GM12878 (cell line): ENCODE measurements around the gene BARX2. TPM values are rescaled to one million over a fixed set of nuclear protein-coding genes. Genes with fewer than 3 reads are reported as not detected.

Source experiments
- ATAC-seq: fragments of 200-7000 bp; cut with Tn5 transposase; 3 replicates; pipeline ENCODE4 v1.9.1; 2020; ENCODE audit warnings: mild to moderate bottlenecking, moderate library complexity
- BruUV-seq: library from RNA; stranded (reverse); fragments of 400-500 nt; replicated peaks from 2 replicates; lab custom pipeline; 2021; lab: Mats Ljungman, UMichigan
- CTCF ChIA-PET: fragments of 300-600 bp; sonication (Branson Sonifier 250); formaldehyde crosslinking; extraction: SDS; loops from one replicate; lab custom pipeline; 2021; ENCODE audit warnings: inconsistent platforms; lab: Yijun Ruan, JAX
- POLR2A ChIA-PET: fragments of 350-600 bp; formaldehyde crosslinking; extraction: SDS; loops from one replicate; lab custom pipeline; 2021; ENCODE audit warnings: inconsistent platforms; lab: Charles Lee
- RAD21 ChIA-PET: fragments of 300-600 bp; sonication (Branson Sonifier 250); formaldehyde crosslinking; loops from one replicate; lab custom pipeline; 2023; ENCODE audit warnings: antibody characterized with exemption; ENCODE audit not compliant: unreplicated experiment; lab: Charles Lee
- SMC1A ChIA-PET: fragments of 300-600 bp; sonication (Branson Sonifier 250); formaldehyde crosslinking; loops from one replicate; lab custom pipeline; 2023; ENCODE audit not compliant: unreplicated experiment, uncharacterized antibody; lab: Charles Lee
- DNase-seq: peaks from one replicate; pipeline ENCODE4 v3.0.0-alpha.2; 2011; ENCODE audit warnings: low read depth, low spot score
- FAIRE-seq: peaks from 3 replicates; lab custom pipeline; 2011; peaks lifted over from hg19 to GRCh38; lab: Jason Lieb, UNC
- H2AFZ ChIP-seq: 2 replicates; pipeline ENCODE4 v1.6.0; 2011; ENCODE audit warnings: low read depth, low read length, control low read depth; ENCODE audit not compliant: control insufficient read depth
- H3K27ac ChIP-seq: 2 replicates; pipeline ENCODE4 v1.5.1; 2011; ENCODE audit warnings: control low read depth; ENCODE audit not compliant: control insufficient read depth, insufficient read depth
- H3K27me3 ChIP-seq, 2 experiments: replicated peaks in 1 of 2; 2 replicates each; pipeline versions ENCODE4 v1.6.0 to v1.6.1; 2011; ENCODE audit warnings: low read length in 1 of 2; ENCODE audit not compliant: control insufficient read depth in 2 of 2, insufficient read depth in 2 of 2
- H3K36me3 ChIP-seq, 2 experiments: 2 replicates each; pipeline ENCODE4 v1.5.1; 2011; ENCODE audit warnings: low read length in 1 of 2; ENCODE audit not compliant: control insufficient read depth in 2 of 2, insufficient read depth in 2 of 2
- H3K4me1 ChIP-seq: 2 replicates; pipeline ENCODE4 v1.6.1; 2011; ENCODE audit warnings: mild to moderate bottlenecking, low read length, moderate library complexity, mixed read lengths; ENCODE audit not compliant: control insufficient read depth, insufficient read depth
- H3K4me2 ChIP-seq: 2 replicates; pipeline ENCODE4 v1.6.0; 2011; ENCODE audit warnings: control low read depth; ENCODE audit not compliant: control insufficient read depth, insufficient read depth
- H3K4me3 ChIP-seq: fragments of 200-600 bp; sonication (generic); 2 replicates; pipeline ENCODE4 v1.5.1; 2016
- H3K79me2 ChIP-seq: 2 replicates; pipeline ENCODE4 v1.6.0; 2011; ENCODE audit warnings: low read length; ENCODE audit not compliant: control insufficient read depth, insufficient read depth
- H3K9ac ChIP-seq: 2 replicates; pipeline ENCODE4 v1.8.0; 2011; ENCODE audit warnings: low read length, control low read depth, mixed read lengths; ENCODE audit not compliant: control insufficient read depth, insufficient read depth
- H3K9me3 ChIP-seq: replicated peaks from 3 replicates; pipeline ENCODE4 v1.5.1; 2011; ENCODE audit warnings: mild to moderate bottlenecking, low read length; ENCODE audit not compliant: control insufficient read depth, insufficient read depth
- H4K20me1 ChIP-seq: 2 replicates; pipeline ENCODE4 v1.6.0; 2011; ENCODE audit not compliant: control insufficient read depth, insufficient read depth
- CBX5 ChIP-seq: sonication (generic); IDR thresholded peaks from 2 replicates; pipeline ENCODE4 v1.6.1; 2016; ENCODE audit warnings: low read depth, moderate library complexity, mild to moderate bottlenecking, inconsistent platforms
- E2F4 ChIP-seq: IDR thresholded peaks from 2 replicates; pipeline ENCODE4 v1.6.1; 2012; ENCODE audit warnings: low read depth, low read length, improper control_type of control experiment
- MEF2B ChIP-seq: fragments of 450-650 bp; IDR thresholded peaks from 2 replicates; pipeline ENCODE4 v1.6.1; 2018; ENCODE audit warnings: mild to moderate bottlenecking, moderate library complexity; ENCODE audit not compliant: partially characterized antibody, poor library complexity, severe bottlenecking
- MTA2 ChIP-seq: fragments of 450-650 bp; IDR thresholded peaks from 2 replicates; pipeline ENCODE4 v1.6.1; 2016; ENCODE audit warnings: low read depth, mild to moderate bottlenecking, moderate library complexity
- REST ChIP-seq: IDR thresholded peaks from 2 replicates; pipeline ENCODE4 v1.6.1; 2012; ENCODE audit warnings: mild to moderate bottlenecking, low read depth, low read length
- RUNX3 ChIP-seq: IDR thresholded peaks from 2 replicates; pipeline ENCODE4 v1.6.1; 2012; ENCODE audit warnings: low read length, inconsistent platforms
- SMAD1 ChIP-seq: fragments of 450-650 bp; IDR thresholded peaks from 2 replicates; pipeline ENCODE4 v1.6.1; 2018; ENCODE audit warnings: mild to moderate bottlenecking, low read depth; ENCODE audit not compliant: partially characterized antibody
- TCF7 ChIP-seq: IDR thresholded peaks from 2 replicates; pipeline ENCODE4 v1.6.1; 2014; ENCODE audit warnings: antibody characterized with exemption, borderline replicate concordance
- ZBTB11 ChIP-seq: fragments of 450-650 bp; formaldehyde crosslinking; IDR thresholded peaks from 2 replicates; pipeline ENCODE4 v1.5.0; 2022; ENCODE audit warnings: mild to moderate bottlenecking, missing genetic modification characterization
- ZSCAN29 ChIP-seq: fragments of 450-650 bp; IDR thresholded peaks from 2 replicates; pipeline ENCODE4 v1.6.1; 2017; ENCODE audit warnings: mild to moderate bottlenecking, moderate library complexity
- ZZZ3 ChIP-seq: IDR thresholded peaks from 2 replicates; pipeline ENCODE4 v1.6.1; 2011; ENCODE audit warnings: low read depth; ENCODE audit not compliant: control insufficient read depth, insufficient read length
- WGBS: methylation state at CpG from one replicate; pipeline ENCODE4 v1.1.6; 2016; ENCODE audit warnings: low lambda C conversion rate; ENCODE audit not compliant: insufficient replicate concordance, insufficient coverage; ENCODE audit errors: missing lambda C conversion rate; 5-methylcytosine and 5-hydroxymethylcytosine counted together
- in situ Hi-C: fragments of 300-500 bp; cut with MboI; formaldehyde crosslinking; loops from 9 replicates; pipeline ENCODE4 v1.14.3; 2018; ENCODE audit warnings: mixed read lengths
- intact Hi-C: fragments of 100-400 bp; cut with micrococcal nuclease; formaldehyde crosslinking; loops from one replicate; pipeline ENCODE4 v1.14.2; 2022; ENCODE audit not compliant: unreplicated experiment
- polyA plus RNA-seq, 11 experiments: library from polyadenylated mRNA; depleted of rRNA in 4 of 11; unstranded in 6 of 11; stranded (reverse) in 5 of 11; fragments of >200 nt; fragmentation: Nextera tagmentation in 4 of 11; fragmentation: Illumina TruSeq in 1 of 11; extraction: Ambion mirVana in 4 of 11; extraction: Trizol in 1 of 11; gene quantifications; 1 replicate in 1 of 11; 2 replicates in 10 of 11; pipeline versions ENCODE4 v1.2.1 to v1.2.3, GENCODE V29; 2011 to 2016; ENCODE audit warnings: inconsistent platforms in 2 of 11, missing spikeins in 2 of 11, low read depth in 1 of 11
- total RNA-seq, 4 experiments: library from RNA; depleted of rRNA in 3 of 4; stranded (reverse); fragments of >200 nt in 3 of 4; fragmentation: Illumina TruSeq in 1 of 4; extraction: Trizol in 1 of 4; gene quantifications; 2 replicates each; pipeline versions ENCODE4 v1.2.1 to v1.2.3, GENCODE V29; 2013 to 2021

The BARX2 gene
- total and polyA plus RNA-seq, 10 of the 15 experiments (the other 5 are each of a cell fraction or from before 2014, with no cell fraction given): 0.07 to 0.84 TPM; not detected in 8

GRCh38 chr11:129402206-129403171 lies 26.8 kb downstream of the BARX2 start:
- ChIA-PET POLR2A (no interaction called here), SMC1A (interaction anchor here (1.6 kb wide), 1 partner anchor 15 kb away, joined by 3 read pairs; no protein-coding TSS in a partner anchor), RAD21 (no interaction called here), CTCF (no interaction called here)
- no peaks in the 10 kb centered on the region for H4K20me1 ChIP-seq
- no peak for FAIRE-seq
- WGBS: 16% methylated on average over 3 of the region's 3 CpGs
- no peaks in the 10 kb centered on the region for H3K36me3 ChIP-seq
- no peak overlapping the region for H3K4me2 ChIP-seq
- H3K9me3 ChIP-seq: no peaks in the 10 kb centered on the region
- H3K4me3 ChIP-seq: no peak overlapping the region
- in situ Hi-C loops (no loop called here), intact Hi-C loops (no loop called here)
- no peak for ATAC-seq
- H2AFZ ChIP-seq: no peak overlapping the region
- BruUV-seq: no TSS peak
- H3K9ac ChIP-seq: no peak overlapping the region
- no peaks in the 10 kb centered on the region for H3K79me2 ChIP-seq
- no peak for DNase-seq
- no peaks in the 10 kb centered on the region for H3K4me1 ChIP-seq
- H3K27me3 ChIP-seq: peaks cover 2% of the 10 kb centered on the region in 2 experiments; a peak in 2 of 4 replicates
- H3K27ac ChIP-seq: no peak overlapping the region
- no peak for TF ChIP-seq E2F4
- TF ChIP-seq CBX5: no peak
- TF ChIP-seq MTA2: no peak
- TF ChIP-seq SMAD1: no peak
- no peak for TF ChIP-seq MEF2B
- TF ChIP-seq ZBTB11 (CRISPR knock-in tag): no peak
- TF ChIP-seq TCF7: no peak
- no peak for TF ChIP-seq REST
- TF ChIP-seq ZSCAN29: no peak
- TF ChIP-seq RUNX3: no peak
- no peak for TF ChIP-seq ZZZ3
